SK-N-SH treated with all-trans-retinoic acid at 6 μM for 48 hours (cell line): Measurements from ENCODE around the gene CNOT6L.

ENCODE experiments used
- ATAC-seq: fragments of 200-7000 bp; cut with Tn5 transposase; 3 replicates; pipeline ENCODE4 v1.9.1; 2020; ENCODE audit warnings: mild to moderate bottlenecking, moderate library complexity
- ARNTL ChIP-seq: fragments of 450-650 bp; formaldehyde crosslinking; IDR thresholded peaks from 2 replicates; pipeline ENCODE4 v1.5.0; 2020; ENCODE audit warnings: low read depth, mild to moderate bottlenecking, moderate library complexity, borderline replicate concordance
- BACH2 ChIP-seq: fragments of 250-450 bp; sonication (Bioruptor Pico); IDR thresholded peaks from 2 replicates; pipeline ENCODE4 v1.9.0; 2021; ENCODE audit warnings: mild to moderate bottlenecking, borderline replicate concordance
- CSDC2 ChIP-seq: fragments of 250-450 bp; sonication (Bioruptor Pico); IDR thresholded peaks from 2 replicates; pipeline ENCODE4 v1.5.0; 2020; ENCODE audit warnings: mild to moderate bottlenecking, moderate library complexity
- CSRNP3 ChIP-seq: fragments of 250-450 bp; sonication (Bioruptor Pico); IDR thresholded peaks from 2 replicates; pipeline ENCODE4 v1.5.1; 2021; ENCODE audit warnings: mild to moderate bottlenecking, moderate library complexity
- ESRRG ChIP-seq: fragments of 250-450 bp; sonication (Bioruptor Pico); IDR thresholded peaks from 2 replicates; pipeline ENCODE4 v1.6.1; 2021; ENCODE audit warnings: mild to moderate bottlenecking
- GLIS3 ChIP-seq: fragments of 250-450 bp; sonication (Bioruptor Pico); IDR thresholded peaks from 2 replicates; pipeline ENCODE4 v1.5.0; 2020; ENCODE audit warnings: mild to moderate bottlenecking, moderate library complexity
- OSR1 ChIP-seq: fragments of 250-450 bp; sonication (Bioruptor Pico); IDR thresholded peaks from 2 replicates; pipeline ENCODE4 v1.8.0; 2022; ENCODE audit warnings: moderate library complexity, mild to moderate bottlenecking, inconsistent platforms
- PATZ1 ChIP-seq: fragments of 250-450 bp; sonication (Bioruptor Pico); IDR thresholded peaks from 2 replicates; pipeline ENCODE4 v1.8.0; 2020; ENCODE audit warnings: mild to moderate bottlenecking, moderate library complexity, borderline replicate concordance
- PPARA ChIP-seq: fragments of 250-450 bp; sonication (Bioruptor Pico); IDR thresholded peaks from 2 replicates; pipeline ENCODE4 v1.5.0; 2020; ENCODE audit warnings: mild to moderate bottlenecking, borderline replicate concordance
- SNAI2 ChIP-seq: fragments of 250-450 bp; sonication (Bioruptor Pico); IDR thresholded peaks from 2 replicates; pipeline ENCODE4 v1.5.0; 2020; ENCODE audit warnings: mild to moderate bottlenecking, moderate library complexity
- TCF4 ChIP-seq: fragments of 250-450 bp; sonication (Bioruptor Pico); IDR thresholded peaks from 2 replicates; pipeline ENCODE4 v1.8.0; 2021; ENCODE audit warnings: mild to moderate bottlenecking, moderate library complexity, borderline replicate concordance
- TOX ChIP-seq: fragments of 250-450 bp; sonication (Bioruptor Pico); IDR thresholded peaks from 2 replicates; pipeline ENCODE4 v1.8.0; 2021; ENCODE audit warnings: mild to moderate bottlenecking, moderate library complexity, borderline replicate concordance
- ZC3H10 ChIP-seq: fragments of 250-450 bp; sonication (Bioruptor Pico); IDR thresholded peaks from 2 replicates; pipeline ENCODE4 v1.5.1; 2021; ENCODE audit warnings: mild to moderate bottlenecking, moderate library complexity
- ZFP3 ChIP-seq: fragments of 250-450 bp; sonication (Bioruptor Pico); IDR thresholded peaks from 2 replicates; pipeline ENCODE4 v1.5.0; 2020; ENCODE audit warnings: mild to moderate bottlenecking, moderate library complexity
- ZNF565 ChIP-seq: fragments of 450-650 bp; formaldehyde crosslinking; conservative IDR thresholded peaks from 2 replicates; pipeline ENCODE4 v1.5.0; 2020; ENCODE audit warnings: low read depth, mild to moderate bottlenecking, moderate library complexity
- TF ChIP-seq, protein P1 (sequence below): fragments of 250-450 bp; sonication (Bioruptor Pico); IDR thresholded peaks from 2 replicates; pipeline ENCODE4 v1.5.0; 2020; ENCODE audit warnings: mild to moderate bottlenecking, moderate library complexity
- TF ChIP-seq, protein P2 (sequence below): fragments of 250-450 bp; sonication (Bioruptor Pico); IDR thresholded peaks from 2 replicates; pipeline ENCODE4 v1.5.1; 2020; ENCODE audit warnings: low read depth, mild to moderate bottlenecking, moderate library complexity

Gene CNOT6L

DNA sequence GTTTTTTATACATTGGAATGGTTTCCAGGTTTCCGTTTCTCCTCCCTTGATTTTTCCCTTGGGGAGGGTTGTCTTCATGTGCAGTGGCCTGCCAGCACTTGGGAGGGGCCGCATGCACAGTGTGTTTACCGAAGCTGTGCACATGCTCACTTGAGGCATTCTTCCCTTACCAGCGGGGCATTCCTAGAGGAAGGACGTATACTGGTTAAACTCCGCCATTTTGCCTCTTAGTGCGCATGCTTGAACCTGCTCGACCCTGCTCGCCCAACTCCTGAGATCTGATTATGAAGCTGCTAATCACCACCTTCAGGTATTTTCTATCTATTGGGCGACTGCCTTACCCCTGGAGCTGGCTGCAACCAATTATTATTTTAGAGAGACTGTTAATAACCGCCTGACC, 137.4 kb downstream of the CNOT6L start:
- ATAC-seq = no peak
- TF ChIP-seq PATZ1 (CRISPR knock-in tag) (no peak), CSDC2 (no peak), ZFP3 (CRISPR knock-in tag) (no peak), ESRRG (no peak), CSRNP3 (CRISPR knock-in tag) (no peak), ZC3H10 (CRISPR knock-in tag) (no peak), TOX (CRISPR knock-in tag) (no peak), GLIS3 (no peak)
- TF ChIP-seq, protein P1, sequence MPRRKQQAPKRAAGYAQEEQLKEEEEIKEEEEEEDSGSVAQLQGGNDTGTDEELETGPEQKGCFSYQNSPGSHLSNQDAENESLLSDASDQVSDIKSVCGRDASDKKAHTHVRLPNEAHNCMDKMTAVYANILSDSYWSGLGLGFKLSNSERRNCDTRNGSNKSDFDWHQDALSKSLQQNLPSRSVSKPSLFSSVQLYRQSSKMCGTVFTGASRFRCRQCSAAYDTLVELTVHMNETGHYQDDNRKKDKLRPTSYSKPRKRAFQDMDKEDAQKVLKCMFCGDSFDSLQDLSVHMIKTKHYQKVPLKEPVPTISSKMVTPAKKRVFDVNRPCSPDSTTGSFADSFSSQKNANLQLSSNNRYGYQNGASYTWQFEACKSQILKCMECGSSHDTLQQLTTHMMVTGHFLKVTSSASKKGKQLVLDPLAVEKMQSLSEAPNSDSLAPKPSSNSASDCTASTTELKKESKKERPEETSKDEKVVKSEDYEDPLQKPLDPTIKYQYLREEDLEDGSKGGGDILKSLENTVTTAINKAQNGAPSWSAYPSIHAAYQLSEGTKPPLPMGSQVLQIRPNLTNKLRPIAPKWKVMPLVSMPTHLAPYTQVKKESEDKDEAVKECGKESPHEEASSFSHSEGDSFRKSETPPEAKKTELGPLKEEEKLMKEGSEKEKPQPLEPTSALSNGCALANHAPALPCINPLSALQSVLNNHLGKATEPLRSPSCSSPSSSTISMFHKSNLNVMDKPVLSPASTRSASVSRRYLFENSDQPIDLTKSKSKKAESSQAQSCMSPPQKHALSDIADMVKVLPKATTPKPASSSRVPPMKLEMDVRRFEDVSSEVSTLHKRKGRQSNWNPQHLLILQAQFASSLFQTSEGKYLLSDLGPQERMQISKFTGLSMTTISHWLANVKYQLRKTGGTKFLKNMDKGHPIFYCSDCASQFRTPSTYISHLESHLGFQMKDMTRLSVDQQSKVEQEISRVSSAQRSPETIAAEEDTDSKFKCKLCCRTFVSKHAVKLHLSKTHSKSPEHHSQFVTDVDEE (CRISPR knock-in tag) = no peak

GRCh38 chr4:77676842-77677241, 142.3 kb downstream of the CNOT6L start:
- no peak for ATAC-seq

GRCh38 chr4:77671051-77671450, 148.1 kb downstream of the CNOT6L start:
- no peak for ATAC-seq
- TF ChIP-seq, protein P2, sequence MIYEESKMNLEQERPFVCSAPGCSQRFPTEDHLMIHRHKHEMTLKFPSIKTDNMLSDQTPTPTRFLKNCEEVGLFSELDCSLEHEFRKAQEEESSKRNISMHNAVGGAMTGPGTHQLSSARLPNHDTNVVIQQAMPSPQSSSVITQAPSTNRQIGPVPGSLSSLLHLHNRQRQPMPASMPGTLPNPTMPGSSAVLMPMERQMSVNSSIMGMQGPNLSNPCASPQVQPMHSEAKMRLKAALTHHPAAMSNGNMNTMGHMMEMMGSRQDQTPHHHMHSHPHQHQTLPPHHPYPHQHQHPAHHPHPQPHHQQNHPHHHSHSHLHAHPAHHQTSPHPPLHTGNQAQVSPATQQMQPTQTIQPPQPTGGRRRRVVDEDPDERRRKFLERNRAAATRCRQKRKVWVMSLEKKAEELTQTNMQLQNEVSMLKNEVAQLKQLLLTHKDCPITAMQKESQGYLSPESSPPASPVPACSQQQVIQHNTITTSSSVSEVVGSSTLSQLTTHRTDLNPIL (CRISPR knock-in tag) = no peak
- no peak for TF ChIP-seq ARNTL (CRISPR knock-in tag)
- TF ChIP-seq CSDC2 = no peak
- TF ChIP-seq ESRRG = no peak
- TF ChIP-seq TCF4 (CRISPR knock-in tag) = no peak
- no peak for TF ChIP-seq BACH2 (CRISPR knock-in tag)
- TF ChIP-seq PPARA (CRISPR knock-in tag) = no peak
- TF ChIP-seq SNAI2 (CRISPR knock-in tag) = no peak

More at GRCh38 chr4:77676842-77677241, 142.3 kb downstream of the CNOT6L start:
- no peak for TF ChIP-seq ZNF565 (CRISPR knock-in tag)
- TF ChIP-seq, protein P1 (CRISPR knock-in tag) = no peak
- no peak for TF ChIP-seq ZC3H10 (CRISPR knock-in tag)
- TF ChIP-seq TCF4 (CRISPR knock-in tag) = no peak
- no peak for TF ChIP-seq ESRRG
- TF ChIP-seq OSR1 (CRISPR knock-in tag) = no peak
- no peak for TF ChIP-seq ARNTL (CRISPR knock-in tag)
- no peak for TF ChIP-seq SNAI2 (CRISPR knock-in tag)
